Activated CD8-positive, alpha-beta memory T cell treated with anti-CD3 and anti-CD28 coated beads, Interleukin-2, amount 50 U/mL, for 48 hours (primary cell): ENCODE measurements around the gene KIF21B.
A peak's percentile ranks its signal among the peaks of the same experiment; 100 is the strongest.

Experiments
- DNase-seq: peaks from one replicate; pipeline ENCODE4 v3.0.0-alpha.2; 2020

KIF21B gene

GRCh38 chr1:201042779-201043461, 19.4 kb upstream of the KIF21B start:
- DNase-seq, result peak; percentile 74

DNA sequence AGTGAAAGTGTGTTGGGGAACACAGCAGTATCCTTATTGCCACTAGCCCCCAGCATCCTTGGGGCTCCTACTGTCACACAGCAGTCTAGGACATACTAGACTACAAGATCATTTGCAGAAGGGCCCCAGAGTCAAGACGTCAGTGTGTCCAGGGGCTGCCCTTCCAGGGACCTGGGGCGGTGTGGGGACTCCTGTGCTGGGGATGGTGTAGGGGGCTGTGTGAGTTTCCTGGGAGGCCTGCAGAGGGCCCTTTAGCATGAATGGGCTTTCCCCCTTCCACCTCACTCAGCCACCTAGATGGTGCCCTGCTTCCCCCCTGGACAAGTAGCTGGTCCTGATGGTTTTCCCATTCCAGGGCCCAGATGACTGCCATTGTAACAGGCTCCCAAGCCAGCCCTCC, 17.5 kb upstream of the KIF21B start:
- DNase-seq, result no peak

DNA sequence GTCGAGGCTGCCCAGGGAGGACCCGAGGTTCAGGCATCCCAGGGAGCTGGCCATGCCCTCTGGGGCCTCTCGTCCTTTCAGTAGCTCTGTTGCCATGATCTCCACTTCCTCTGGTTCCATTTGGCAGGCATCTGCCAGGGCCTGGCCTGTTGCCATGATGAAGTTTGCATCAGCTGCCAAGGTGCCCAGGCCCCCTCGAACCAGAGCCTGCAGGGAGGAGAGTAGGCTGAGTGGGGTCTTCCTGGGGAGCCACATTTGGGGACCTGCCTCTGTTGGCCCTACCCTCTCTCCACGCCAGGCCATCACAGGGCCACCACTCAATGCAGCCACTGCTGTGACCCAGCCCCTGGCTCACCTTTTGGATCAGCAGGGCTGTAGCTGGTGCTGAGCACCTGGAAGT, 16.4 kb upstream of the KIF21B start:
- no peak for DNase-seq

DNA sequence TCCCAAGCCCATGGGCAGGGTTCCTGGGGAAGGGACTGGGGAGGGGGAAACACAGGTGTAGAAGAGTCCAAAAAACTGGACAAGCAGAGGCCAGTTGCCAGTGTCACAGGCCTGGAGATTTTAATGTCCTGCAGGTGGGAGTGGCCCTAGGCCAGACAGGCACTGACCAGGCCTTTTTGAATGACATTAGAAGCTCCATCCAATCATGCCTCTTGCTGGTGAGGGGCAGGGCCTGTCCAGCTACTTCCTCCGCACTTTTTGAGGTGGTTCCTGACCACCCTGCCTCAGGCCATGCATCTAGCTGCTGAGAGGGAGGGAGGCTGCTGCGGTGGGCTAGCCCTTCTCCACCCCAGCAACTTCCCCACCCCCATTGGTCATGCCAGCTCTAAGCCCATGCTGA, 15.9 kb upstream of the KIF21B start:
- no peak for DNase-seq

- no peak for DNase-seq
Observed at GRCh38 chr1:201038186-201038876, 14.8 kb upstream of the KIF21B start.

- DNase-seq, result no peak
Observed at GRCh38 chr1:201036188-201036842, 12.8 kb upstream of the KIF21B start.

DNA sequence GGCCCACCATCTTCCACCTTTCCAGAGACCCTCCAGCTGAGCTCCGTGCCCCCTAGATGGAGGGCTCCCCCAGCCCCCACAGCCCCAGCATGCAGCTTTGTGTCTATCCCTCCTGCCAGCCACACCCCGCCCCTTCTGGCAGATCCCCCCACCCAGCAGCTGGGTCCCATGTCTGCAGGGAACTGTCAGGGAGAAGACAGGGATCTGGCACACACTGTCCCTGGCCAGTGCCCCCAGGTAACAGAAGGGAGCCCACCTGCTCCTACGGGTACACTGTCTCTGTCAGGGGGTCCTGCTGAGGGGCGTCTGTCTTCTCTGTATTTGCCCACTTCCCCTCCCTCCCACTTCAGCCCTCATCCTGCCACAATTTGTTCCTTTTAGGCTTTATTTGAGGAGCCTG, 11.2 kb upstream of the KIF21B start:
- no peak for DNase-seq

- no peak for DNase-seq
Observed at GRCh38 chr1:201032408-201032807, 8.9 kb upstream of the KIF21B start.

GRCh38 chr1:201028461-201028889, 5.0 kb upstream of the KIF21B start:
- no peak for DNase-seq

- no peak for DNase-seq
Observed at GRCh38 chr1:201026836-201027235, 3.3 kb upstream of the KIF21B start.

DNA sequence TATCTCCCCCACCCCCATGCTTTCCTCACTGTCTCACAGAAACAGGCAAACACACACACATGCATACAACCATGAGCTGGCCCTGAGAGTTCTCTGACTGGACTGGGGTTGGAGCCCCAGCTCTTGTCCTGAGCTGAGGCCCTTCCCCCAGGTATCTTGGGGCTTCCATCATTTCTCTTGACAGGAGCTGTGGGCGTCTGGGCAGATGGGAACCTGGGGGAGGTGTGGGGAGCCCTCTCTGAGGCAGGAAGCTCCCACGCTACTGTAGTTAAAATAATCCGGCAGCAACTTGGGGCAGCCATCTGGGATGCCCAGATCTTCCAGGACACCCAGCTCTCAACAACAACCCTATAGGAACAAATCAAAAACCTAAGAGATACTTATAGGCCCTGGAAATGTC, 2.7 kb upstream of the KIF21B start:
- no peak for DNase-seq

- DNase-seq, result no peak
Observed at GRCh38 chr1:201025571-201026002, 2.1 kb upstream of the KIF21B start.

- no peak for DNase-seq
Observed at GRCh38 chr1:201024625-201024998, 1.1 kb upstream of the KIF21B start.

GRCh38 chr1:201023920-201024624, 558 bp upstream of the KIF21B start:
- no peak for DNase-seq

DNA sequence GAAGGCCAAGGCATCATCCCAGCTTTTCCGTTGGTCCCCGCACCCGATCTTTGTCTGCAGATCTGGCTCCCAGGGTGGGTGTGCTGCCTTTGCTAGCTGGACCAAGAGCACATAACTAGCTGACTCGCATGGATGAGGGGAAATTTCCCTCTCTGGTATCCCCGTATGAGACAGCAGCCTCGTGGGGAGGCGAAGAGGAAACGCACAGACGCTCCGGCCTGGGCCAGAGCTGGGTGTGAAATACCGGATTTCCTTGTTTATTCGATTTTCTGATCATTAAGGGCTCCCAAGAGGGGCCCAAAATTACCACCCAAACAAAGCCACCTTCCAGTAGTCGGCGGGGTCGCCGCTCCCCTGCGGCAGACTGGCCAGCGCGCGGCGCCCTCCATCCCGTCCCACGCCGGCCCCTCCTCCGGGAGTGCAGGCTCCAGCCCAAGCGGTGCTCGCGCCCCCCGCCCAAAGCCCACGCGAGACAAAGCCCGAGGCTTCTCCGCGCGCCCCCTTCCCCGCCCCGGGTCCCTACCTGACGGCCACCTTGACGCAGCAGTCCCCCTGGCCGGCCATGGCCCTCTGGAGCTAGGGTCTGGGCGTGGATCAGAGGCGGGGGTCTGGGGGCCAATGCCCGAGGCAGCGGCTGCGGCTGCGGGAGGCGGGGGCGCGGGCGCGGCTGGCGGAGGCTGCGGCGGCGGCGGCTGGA, 546 bp downstream of the KIF21B start:
- DNase-seq, result no peak

GRCh38 chr1:201022493-201022819, 1.1 kb downstream of the KIF21B start:
- no peak for DNase-seq

DNA sequence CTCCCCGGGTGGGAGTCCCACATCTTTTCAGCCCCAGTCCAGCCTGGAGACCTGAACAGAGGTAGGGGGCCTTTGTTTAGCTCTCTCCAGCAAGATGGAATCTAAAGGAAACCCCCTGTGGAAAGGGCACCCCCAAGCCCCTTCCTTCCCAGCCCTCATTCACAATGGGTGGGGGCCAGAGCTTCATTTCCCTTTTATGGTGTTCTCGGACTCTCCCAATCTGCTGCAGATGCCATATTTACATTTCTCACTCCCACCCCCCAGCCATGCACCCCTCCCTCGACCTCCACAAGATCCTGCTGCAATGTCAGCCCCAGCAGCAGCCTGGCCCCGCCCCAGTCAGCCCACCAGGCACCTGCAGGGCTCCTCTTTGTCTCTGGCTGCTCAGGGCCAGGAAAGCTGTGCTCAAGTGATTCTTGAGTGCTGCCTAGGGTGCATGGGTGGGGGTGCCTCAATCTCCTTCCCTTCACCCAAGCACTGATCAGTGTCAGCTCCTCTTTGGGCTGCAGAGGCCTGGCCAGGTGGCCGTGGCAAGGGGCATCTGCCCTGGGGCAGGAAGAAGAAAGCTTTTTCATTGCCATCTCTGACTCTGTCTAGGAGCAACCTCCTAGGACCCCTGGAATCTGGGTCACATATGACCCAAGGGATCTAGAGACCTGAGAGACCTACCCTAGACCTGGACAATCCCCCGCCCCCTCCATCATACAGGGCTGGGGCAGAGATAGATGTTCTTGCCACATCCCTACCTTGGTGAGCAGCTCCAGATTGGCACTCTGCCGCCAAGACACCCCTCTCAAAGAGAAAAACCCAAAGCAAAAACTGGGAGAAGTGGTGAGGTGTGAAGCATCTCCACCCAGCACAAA, 1.7 kb downstream of the KIF21B start:
- no peak for DNase-seq

DNA sequence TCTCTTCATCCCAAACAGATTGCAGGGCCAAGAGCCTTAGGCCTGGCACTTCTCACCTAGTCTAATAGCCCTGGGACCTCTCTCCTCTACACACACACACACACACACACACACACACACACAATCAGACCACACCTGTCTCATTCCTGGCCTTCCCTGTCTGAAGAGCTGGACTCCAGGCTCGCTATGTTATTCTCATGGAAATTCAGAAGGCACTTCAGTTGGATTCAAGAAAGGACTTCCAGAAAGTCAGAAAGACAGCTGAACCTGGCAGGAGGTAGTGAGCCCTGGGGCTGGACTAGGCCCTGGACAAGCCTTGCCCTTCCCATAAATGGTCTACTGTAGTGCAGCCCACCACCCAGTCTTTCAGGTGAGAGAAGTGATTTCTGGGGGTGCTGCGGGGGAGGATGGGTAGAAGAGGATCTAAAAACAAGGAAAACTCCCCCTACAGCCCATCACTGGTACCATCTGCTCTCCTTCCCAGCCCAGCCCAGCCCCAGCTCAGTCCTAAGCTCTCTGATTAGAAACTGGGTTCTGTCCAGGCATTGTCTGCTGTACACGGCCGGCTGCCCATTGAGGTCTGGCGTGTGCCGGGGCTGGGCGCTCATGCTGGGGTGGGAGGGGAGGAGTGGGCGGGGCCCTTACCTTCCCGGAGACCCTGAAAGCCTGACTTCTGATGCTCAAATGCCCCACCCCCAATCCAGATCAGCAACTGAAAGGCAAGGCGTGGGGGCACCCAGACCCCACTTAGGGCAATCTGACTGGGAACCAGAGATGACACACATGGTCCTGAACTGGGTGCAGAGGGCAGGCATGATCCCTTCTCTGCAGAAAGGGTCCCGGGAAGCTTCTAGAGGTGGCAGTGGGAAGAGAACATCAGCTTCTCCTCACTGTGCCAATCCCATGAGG, 2.5 kb downstream of the KIF21B start:
- no peak for DNase-seq

DNA sequence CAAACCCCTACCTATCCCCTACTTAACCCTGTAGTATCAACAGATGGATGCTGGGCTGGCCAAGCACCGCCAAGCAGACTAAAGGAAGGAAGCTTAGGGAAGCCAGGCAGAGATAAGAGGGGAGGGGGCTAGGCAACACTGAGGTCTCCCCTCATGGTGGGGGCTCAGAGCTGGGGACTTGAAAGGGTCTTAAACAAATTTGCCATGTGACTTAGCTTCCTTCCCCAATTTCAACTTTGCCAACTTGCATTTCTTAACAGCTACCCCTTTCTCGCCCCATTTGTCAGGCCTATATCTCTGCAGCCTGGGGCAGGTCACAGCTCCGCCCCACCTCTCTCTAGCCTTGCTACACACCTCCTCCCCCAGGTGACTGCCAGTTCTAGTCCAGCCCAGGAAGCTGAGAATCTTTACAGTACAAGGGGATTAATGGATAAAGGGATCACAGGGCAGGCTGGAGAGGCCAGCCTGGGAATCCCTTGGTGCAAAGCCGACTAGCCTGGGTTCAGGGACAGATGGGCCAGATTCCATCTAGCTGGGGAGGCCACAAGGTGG, 3.4 kb downstream of the KIF21B start:
- no peak for DNase-seq

DNA sequence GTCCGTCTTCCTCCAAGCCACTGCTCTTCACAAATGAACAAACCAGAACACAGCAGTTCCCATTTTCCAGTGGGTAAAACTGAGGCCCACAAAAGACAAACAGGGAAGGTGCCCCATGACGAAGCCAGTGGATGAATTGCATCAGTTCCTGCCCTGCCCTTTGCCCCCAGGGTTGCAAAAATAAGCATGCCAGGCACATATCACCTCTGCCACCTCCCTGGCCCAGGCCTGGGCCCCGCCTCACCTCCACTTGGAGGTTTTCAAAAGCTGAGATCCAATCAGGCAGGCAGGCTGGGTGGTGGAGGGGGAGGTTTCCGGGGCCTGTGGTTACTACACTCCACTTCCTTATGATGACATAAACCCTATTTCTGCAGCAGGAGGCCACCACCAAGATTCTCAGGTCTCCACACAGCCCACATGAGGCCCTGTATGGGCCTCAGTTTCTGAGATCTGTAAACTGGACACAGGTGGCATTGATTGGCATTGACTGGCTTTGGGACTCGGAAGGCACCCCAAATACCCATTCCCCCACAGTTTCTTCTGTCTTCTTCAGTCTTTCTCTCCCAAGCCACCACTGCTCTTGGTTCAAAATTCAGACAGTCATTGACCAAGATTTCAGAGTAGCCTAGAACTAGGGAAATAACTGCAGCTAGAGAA, 4.1 kb downstream of the KIF21B start:
- DNase-seq, result peak; percentile 88
